Measurements from ENCODE around the gene ATP6AP1.

Gene ATP6AP1

GRCh38 chrX:154450312-154450711 is 21.8 kb downstream of the ATP6AP1 start:
- no peak for DNase-seq

GRCh38 chrX:154452823-154453222 is 24.3 kb downstream of the ATP6AP1 start:
- no peak for DNase-seq

- DNase-seq, result no peak
Observed at GRCh38 chrX:154457491-154458115, 29.1 kb downstream of the ATP6AP1 start.

- DNase-seq, result no peak
Observed at GRCh38 chrX:154458116-154458953, 29.9 kb downstream of the ATP6AP1 start, which contains the start of gene PLXNA3. PLXNA3 (plus strand) TSS chrX:154458281; CDS start chrX:154460184, 1,903 bp downstream.

- peak in 1 of 2 experiments; percentile 1 for DNase-seq
Observed at GRCh38 chrX:154458954-154459778, 30.7 kb downstream of the ATP6AP1 start.

- no peak for DNase-seq
Observed at GRCh38 chrX:154459832-154460231, 31.4 kb downstream of the ATP6AP1 start.

- DNase-seq, result no peak
Observed at GRCh38 chrX:154460326-154460725, 31.8 kb downstream of the ATP6AP1 start.

- DNase-seq, result no peak
Observed at GRCh38 chrX:154462396-154462795, 33.9 kb downstream of the ATP6AP1 start.

- DNase-seq, result no peak
Observed at GRCh38 chrX:154463611-154464220, 35.2 kb downstream of the ATP6AP1 start.

GRCh38 chrX:154464806-154465365 is 36.4 kb downstream of the ATP6AP1 start:
- DNase-seq, result no peak

GRCh38 chrX:154465601-154466000 is 37.1 kb downstream of the ATP6AP1 start:
- no peak for DNase-seq

GRCh38 chrX:154466036-154466435 is 37.6 kb downstream of the ATP6AP1 start:
- no peak for DNase-seq

- no peak for DNase-seq
Observed at GRCh38 chrX:154466907-154467306, 38.4 kb downstream of the ATP6AP1 start.

- no peak for DNase-seq
Observed at GRCh38 chrX:154467556-154467955, 39.1 kb downstream of the ATP6AP1 start.

- DNase-seq, result no peak
Observed at GRCh38 chrX:154468217-154468616, 39.7 kb downstream of the ATP6AP1 start.

- DNase-seq, result no peak
Observed at GRCh38 chrX:154469114-154469513, 40.6 kb downstream of the ATP6AP1 start.

- DNase-seq, result no peak
Observed at GRCh38 chrX:154469880-154470279, 41.4 kb downstream of the ATP6AP1 start.

- no peak for DNase-seq
Observed at GRCh38 chrX:154470434-154470833, 42.0 kb downstream of the ATP6AP1 start.

GRCh38 chrX:154470914-154471568 is 42.6 kb downstream of the ATP6AP1 start:
- no peak for DNase-seq

- DNase-seq, result no peak
Observed at GRCh38 chrX:154471839-154472684, 43.6 kb downstream of the ATP6AP1 start.
